GM18519 (cell line): Measurements from ENCODE around the gene ERBIN.
"Not testable (repeated sequence)": the region's sequence is repeated elsewhere in the genome, so short reads cannot be mapped to it uniquely, and the experiment has no call there.

Experiments used
- ATAC-seq: cut with Tn5 transposase; IDR thresholded peaks from one replicate; pipeline ENCODE4 v1.9.1; 2021; ENCODE audit warnings: mild to moderate bottlenecking, moderate library complexity; ENCODE audit not compliant: unreplicated experiment, low FRiP score

ERBIN gene

DNA sequence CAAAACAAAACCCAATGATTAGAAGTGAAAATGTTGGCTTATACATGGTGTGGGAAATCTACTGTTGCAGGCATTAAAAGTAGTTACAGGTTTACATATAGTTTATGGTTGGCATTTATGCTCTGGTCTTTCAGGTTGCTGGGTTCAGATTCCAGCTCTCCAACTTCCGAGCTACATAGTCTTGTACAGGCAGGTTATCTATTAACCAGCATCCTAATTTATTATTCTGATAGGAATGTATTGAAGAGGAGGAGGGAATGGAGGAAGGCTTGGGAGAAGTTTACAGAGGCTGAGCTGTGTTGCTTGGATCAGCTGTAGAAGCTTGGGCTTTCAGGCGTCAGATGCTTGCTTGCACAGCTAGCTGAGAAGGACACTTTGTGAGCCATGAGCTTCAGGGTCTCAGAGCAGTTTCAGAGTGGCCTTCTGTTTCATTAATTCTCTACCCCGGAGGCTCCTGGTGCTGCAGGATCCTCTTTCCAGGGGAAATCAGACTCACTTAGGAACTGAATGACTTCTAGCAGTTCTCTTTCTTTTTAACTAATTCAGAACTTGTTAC, 11.7 kb upstream of the ERBIN start:
- ATAC-seq, result no peak

DNA sequence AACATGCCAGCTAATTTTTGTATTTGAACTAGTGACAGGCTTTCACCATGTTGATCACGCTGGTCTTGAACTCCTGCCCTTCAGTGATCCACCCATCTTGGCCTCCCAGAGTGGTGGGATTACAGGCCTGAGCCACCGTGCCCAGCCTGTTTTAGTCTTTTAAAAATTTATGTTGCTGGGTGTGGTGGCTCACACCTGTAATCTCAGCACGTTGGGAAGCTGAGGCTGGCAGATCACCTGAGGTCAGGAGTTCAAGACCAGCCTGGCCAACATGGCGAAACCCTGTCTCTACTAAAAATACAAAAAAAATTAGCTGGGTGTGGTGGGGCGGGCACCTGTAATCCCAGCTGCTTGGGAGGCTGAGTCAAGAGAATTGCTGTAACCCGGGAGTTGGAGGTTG, 10.7 kb upstream of the ERBIN start:
- not testable (repeated sequence) for ATAC-seq

DNA sequence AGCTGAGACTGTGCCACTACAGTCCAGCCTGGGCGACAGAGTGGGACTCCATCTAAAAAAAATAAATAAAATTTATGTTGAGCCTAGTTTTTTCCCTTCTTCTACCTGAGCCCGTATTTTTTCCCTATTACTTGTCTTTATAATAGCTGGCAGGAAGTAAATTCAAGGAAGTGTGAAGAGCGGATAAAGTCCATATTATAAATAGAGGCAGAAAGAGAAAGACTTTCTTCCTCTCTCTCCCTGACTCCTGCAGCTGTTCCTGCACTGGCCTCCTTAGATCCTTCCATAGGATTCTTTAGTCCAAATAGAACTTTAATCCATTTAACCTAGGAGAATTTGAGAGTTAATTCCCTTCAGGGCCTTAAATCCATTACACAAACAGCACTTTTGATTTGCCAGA, 10.3 kb upstream of the ERBIN start:
- ATAC-seq, result no peak

GRCh38 chr5:65916636-65917035, 9.7 kb upstream of the ERBIN start:
- ATAC-seq, result no peak

- ATAC-seq, result no peak
Measured at GRCh38 chr5:65919773-65920172, 6.6 kb upstream of the ERBIN start.

- ATAC-seq, result no peak
Measured at GRCh38 chr5:65923339-65923738, 3.0 kb upstream of the ERBIN start.

GRCh38 chr5:65924366-65925043, 1.9 kb upstream of the ERBIN start:
- peak; percentile 1 for ATAC-seq

DNA sequence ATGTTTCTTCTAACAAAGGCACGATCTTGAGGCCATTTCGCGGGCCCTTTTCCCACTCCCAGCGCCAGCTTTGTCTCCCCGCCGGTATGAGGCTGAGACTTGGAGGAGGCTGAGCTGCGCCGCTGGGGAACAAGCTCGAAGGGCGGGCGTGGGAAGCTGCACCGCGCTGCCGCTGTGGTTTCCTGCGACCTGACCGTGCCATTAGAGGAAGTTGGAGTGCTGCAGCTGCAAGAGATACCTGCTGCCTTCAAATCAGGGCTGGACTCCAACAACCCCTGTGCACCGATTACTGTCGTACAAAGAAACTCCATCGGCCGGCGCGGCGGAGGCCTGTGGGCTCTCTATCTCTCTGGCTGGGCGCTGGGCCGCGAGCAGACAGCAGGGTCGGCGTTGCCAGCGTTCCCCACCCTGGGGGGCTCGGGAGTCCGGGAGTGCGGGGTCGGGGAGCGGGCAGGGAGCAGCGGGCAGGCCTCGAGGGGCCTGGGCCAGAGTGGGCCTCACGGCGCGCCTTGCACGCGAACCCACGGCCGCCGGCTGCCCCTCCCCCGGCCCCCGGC, 1.3 kb upstream of the ERBIN start:
- ATAC-seq, result peak; percentile 24

GRCh38 chr5:65925601-65926275, 637 bp upstream of the ERBIN start:
- ATAC-seq, result peak; percentile 44

GRCh38 chr5:65926893-65927292, 518 bp downstream of the ERBIN start:
- ATAC-seq, result no peak

GRCh38 chr5:65927503-65928321, 1.3 kb downstream of the ERBIN start:
- no peak for ATAC-seq

DNA sequence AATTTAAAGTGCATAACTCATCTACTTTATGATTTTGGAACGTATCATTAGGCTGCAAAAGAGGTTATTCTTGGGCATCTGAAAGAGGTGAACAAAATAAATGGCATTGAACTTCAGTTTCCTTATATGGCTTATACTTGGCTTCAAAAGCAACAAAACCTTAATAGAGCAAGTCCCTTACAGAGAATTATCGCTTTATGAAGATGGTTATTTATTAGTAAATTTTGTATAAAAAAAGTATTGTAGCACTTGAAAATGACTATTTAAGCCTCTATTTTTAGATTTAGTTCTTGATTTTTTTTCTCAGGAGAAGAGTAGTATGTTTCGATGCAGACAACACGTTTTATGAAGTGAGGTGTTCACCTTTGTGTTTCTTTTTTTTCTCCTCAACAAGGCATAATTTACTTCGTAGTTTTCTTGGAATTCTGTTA, 2.0 kb downstream of the ERBIN start:
- ATAC-seq, result no peak

DNA sequence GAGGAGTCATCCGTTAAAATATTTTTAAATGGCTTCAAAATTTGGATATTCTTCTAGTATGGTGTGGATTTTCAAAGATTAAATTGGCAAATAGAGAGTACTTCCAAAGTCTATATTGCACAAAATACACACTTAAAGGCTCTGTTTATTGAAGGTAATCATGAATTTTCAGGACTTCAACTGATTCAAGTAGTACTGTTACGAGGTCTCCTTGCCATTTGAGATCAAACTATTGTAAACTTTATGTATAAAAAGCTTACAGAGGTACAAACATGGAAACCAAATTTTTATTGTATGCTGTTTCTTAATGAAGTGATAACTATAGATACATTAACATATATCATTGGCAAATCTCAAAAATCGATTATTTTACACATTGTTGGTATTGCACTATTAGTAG, 2.5 kb downstream of the ERBIN start:
- ATAC-seq, result no peak

DNA sequence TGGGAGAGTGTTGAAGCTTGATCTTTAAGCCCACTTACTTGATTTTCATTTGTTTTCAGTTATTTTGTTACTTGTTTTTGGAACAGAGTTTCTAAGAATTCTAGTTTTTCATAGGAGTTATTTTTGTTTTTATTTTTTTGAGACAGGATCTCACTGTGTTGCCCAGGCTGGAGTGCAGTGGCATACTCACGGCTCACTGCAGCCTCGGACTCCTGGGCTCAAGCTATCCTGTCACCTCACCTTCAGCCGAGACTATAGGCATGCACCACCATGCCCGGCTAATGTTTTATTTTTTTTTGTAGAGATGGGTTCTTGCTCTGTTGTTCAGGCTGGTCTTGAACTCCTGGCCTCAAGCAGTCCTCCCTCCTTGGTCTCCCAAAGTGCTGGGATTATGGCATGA, 6.3 kb downstream of the ERBIN start:
- ATAC-seq, result no peak

GRCh38 chr5:65933295-65933694, 6.9 kb downstream of the ERBIN start:
- no peak for ATAC-seq

DNA sequence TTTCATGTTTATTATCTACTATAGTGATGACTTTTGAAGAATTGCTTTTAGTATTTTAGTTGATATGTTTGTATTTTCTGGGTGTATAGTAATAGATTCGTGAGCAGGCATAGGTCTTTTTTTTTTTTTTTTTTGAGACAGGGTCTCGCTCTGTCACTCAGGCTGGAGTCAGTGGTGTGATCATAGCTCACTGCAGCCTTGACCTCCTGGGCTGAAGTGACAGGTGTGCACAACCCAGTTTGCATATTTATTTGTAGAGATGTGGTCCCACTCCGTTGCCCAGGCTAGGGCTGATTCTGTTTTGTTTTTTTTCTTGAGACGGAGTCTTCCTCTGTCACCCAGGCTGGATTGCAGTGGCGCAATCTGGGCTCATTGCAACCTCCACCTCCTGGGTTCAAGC, 11.9 kb downstream of the ERBIN start:
- ATAC-seq, result peak; percentile 49

DNA sequence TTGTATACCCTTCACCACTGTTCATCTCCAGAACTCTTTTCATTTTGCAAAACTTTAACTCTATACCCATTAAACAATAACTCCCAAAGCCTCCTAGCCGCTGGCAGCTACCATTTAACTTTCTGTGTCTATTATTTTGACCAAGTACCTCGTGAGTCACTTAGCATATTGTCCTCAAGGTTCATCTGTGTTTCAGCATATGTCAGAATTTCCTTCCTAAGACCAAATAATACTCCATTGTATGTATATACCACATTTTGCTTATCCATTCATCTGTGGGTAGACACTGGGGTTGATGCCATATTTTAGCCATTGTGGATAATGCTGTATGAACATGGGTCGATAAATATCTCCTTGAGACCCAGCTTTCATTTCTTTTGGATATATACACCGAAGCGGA, 17.4 kb downstream of the ERBIN start:
- ATAC-seq, result no peak

DNA sequence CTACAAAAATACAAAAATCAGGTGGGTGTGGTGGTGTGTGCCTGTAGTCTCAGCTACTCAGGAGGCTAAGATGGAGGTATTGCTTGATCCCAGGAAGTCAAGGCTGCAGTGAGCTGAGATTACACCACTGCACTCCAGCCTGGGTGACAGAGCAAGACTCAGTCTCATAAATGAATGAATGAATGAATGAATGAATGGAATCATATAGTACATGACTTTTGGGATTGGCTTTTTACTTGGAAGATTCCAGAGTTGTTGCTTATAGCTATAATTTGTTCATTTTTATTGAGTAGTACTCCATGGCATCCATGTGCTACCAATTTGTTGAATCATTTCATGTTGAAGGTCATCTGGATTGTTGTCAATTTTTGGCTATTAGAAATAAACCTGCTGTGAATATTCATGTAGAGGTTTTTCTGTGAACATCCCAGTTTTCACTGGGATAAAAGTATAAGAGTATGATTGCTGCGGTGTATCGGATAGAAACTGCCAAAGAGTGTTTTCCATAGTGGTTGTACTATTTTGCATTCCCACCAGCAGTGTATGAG, 19.9 kb downstream of the ERBIN start:
- ATAC-seq, result no peak

GRCh38 chr5:65948115-65948747, 21.9 kb downstream of the ERBIN start:
- no peak for ATAC-seq

GRCh38 chr5:65951330-65951729, 25.0 kb downstream of the ERBIN start:
- no peak for ATAC-seq
